H1 (cell line): ENCODE results near the gene ATP6V1A. TPM values are rescaled to one million over a fixed set of nuclear protein-coding genes. Genes with fewer than 3 reads are reported as not detected.

Experiments used
- CTCF ChIA-PET: fragments of 300-600 bp; sonication (Branson Sonifier 250); formaldehyde crosslinking; loops from one replicate; lab custom pipeline; 2021; ENCODE audit not compliant: partially characterized antibody; lab: Charles Lee
- POLR2A ChIA-PET: fragments of 300-600 bp; sonication (Branson Sonifier 250); formaldehyde crosslinking; loops from one replicate; lab custom pipeline; 2021; ENCODE audit warnings: inconsistent platforms; ENCODE audit not compliant: partially characterized antibody; lab: Charles Lee
- DNase-seq, 2 experiments: peaks; one replicate each; pipeline versions ENCODE4 v3.0.0 to v3.0.0-alpha.2; 2010 to 2022; ENCODE audit warnings: low spot score in 2 of 2, low read depth in 1 of 2, mixed read lengths in 1 of 2
- FAIRE-seq: peaks from 2 replicates; lab custom pipeline; 2011; peaks lifted over from hg19 to GRCh38; lab: Jason Lieb, UNC
- H2AFZ ChIP-seq: 2 replicates; pipeline ENCODE4 v1.8.1; 2012; ENCODE audit warnings: low read length, inconsistent platforms
- H2AK5ac ChIP-seq: 2 replicates; pipeline ENCODE4 v1.6.1; 2013; ENCODE audit warnings: low read depth, low read length
- H2BK120ac ChIP-seq: replicated peaks from 2 replicates; pipeline ENCODE3; 2013; ENCODE audit warnings: low read depth, low read length, inconsistent platforms
- H2BK12ac ChIP-seq: 2 replicates; pipeline ENCODE4 v1.6.1; 2013; ENCODE audit warnings: low read depth, low read length
- H2BK15ac ChIP-seq: 2 replicates; pipeline ENCODE4 v1.6.1; 2013; ENCODE audit warnings: low read length
- H2BK20ac ChIP-seq: 2 replicates; pipeline ENCODE4 v1.6.1; 2013; ENCODE audit warnings: low read length
- H2BK5ac ChIP-seq: 2 replicates; pipeline ENCODE4 v1.6.1; 2013; ENCODE audit warnings: low read depth, low read length
- H3K14ac ChIP-seq: 2 replicates; pipeline ENCODE4 v1.6.1; 2013; ENCODE audit warnings: inconsistent platforms; ENCODE audit not compliant: insufficient read length
- H3K18ac ChIP-seq: 2 replicates; pipeline ENCODE4 v1.6.1; 2013; ENCODE audit warnings: low read length; ENCODE audit errors: extremely low read depth
- H3K23ac ChIP-seq: 2 replicates; pipeline ENCODE4 v1.6.1; 2013; ENCODE audit warnings: inconsistent platforms; ENCODE audit not compliant: insufficient read length
- H3K23me2 ChIP-seq: 2 replicates; pipeline ENCODE4 v1.6.1; 2013; ENCODE audit warnings: low read depth, low read length
- H3K27ac ChIP-seq: 2 replicates; pipeline ENCODE4 v1.6.1; 2011; ENCODE audit warnings: low read depth, low read length, inconsistent platforms
- H3K27me3 ChIP-seq, 4 experiments: replicated peaks in 1 of 4; 1 replicate in 1 of 4; 2 replicates in 3 of 4; pipeline versions ENCODE4 v1.6.1 to v1.8.1; 2011 to 2013; ENCODE audit warnings: low read length in 3 of 4, mild to moderate bottlenecking in 3 of 4, inconsistent platforms in 2 of 4, mixed read lengths in 2 of 4, moderate library complexity in 1 of 4; ENCODE audit not compliant: control insufficient read depth in 3 of 4, insufficient read depth in 3 of 4; ENCODE audit errors: extremely low read depth in 1 of 4
- H3K36me3 ChIP-seq, 4 experiments: 2 replicates each; pipeline versions ENCODE4 v1.6.1 to v1.8.1; 2011 to 2013; ENCODE audit warnings: mild to moderate bottlenecking in 4 of 4, low read length in 3 of 4, moderate library complexity in 2 of 4, control low read depth in 1 of 4, inconsistent platforms in 1 of 4; ENCODE audit not compliant: insufficient read depth in 4 of 4, control insufficient read depth in 2 of 4
- H3K4ac ChIP-seq: replicated peaks from 2 replicates; pipeline ENCODE3; 2013; ENCODE audit warnings: low read length, low read depth, mixed read lengths, inconsistent platforms; ENCODE audit not compliant: insufficient read length
- H3K4me1 ChIP-seq, 4 experiments: replicated peaks in 1 of 4; 1 replicate in 1 of 4; 2 replicates in 3 of 4; pipeline versions ENCODE4 v1.6.1 to v1.8.1; 2011 to 2013; ENCODE audit warnings: low read length in 3 of 4, inconsistent platforms in 2 of 4, mixed read lengths in 1 of 4; ENCODE audit not compliant: insufficient read depth in 4 of 4, control insufficient read depth in 3 of 4
- H3K4me2 ChIP-seq, 2 experiments: 2 replicates each; pipeline versions ENCODE4 v1.6.1 to v1.8.1; 2011 to 2013; ENCODE audit warnings: low read depth in 2 of 2, low read length in 2 of 2, control low read depth in 1 of 2, inconsistent platforms in 1 of 2, mild to moderate bottlenecking in 1 of 2; ENCODE audit not compliant: insufficient read depth in 1 of 2
- H3K4me3 ChIP-seq, 4 experiments: fragments of 200-600, 300-600 bp in 1 of 4; sonication (generic), shearing (Covaris generic), sonication (Bioruptor Twin) in 1 of 4; 2 replicates each; pipeline versions ENCODE4 v1.5.1 to v1.8.1; 2011 to 2016; ENCODE audit warnings: low read length in 4 of 4, low read depth in 3 of 4, control low read depth in 2 of 4, inconsistent platforms in 2 of 4, mild to moderate bottlenecking in 2 of 4, mixed read lengths in 1 of 4, moderate library complexity in 1 of 4; ENCODE audit not compliant: insufficient read depth in 2 of 4; ENCODE audit errors: extremely low read depth in 1 of 4
- H3K56ac ChIP-seq: replicated peaks from 2 replicates; pipeline ENCODE3; 2013; ENCODE audit warnings: low read depth, mild to moderate bottlenecking, mixed read lengths, low read length, inconsistent platforms; ENCODE audit not compliant: insufficient read length
- H3K79me1 ChIP-seq: 2 replicates; pipeline ENCODE4 v1.6.1; 2013; ENCODE audit warnings: low read depth, low read length, control low read depth
- H3K79me2 ChIP-seq, 2 experiments: 2 replicates each; pipeline versions ENCODE4 v1.6.1 to v1.8.1; 2012 to 2013; ENCODE audit warnings: low read length in 2 of 2, mild to moderate bottlenecking in 2 of 2, inconsistent platforms in 1 of 2; ENCODE audit not compliant: insufficient read depth in 2 of 2, control insufficient read depth in 1 of 2
- H3K9ac ChIP-seq, 4 experiments: replicated peaks in 1 of 4; 1 replicate in 1 of 4; 2 replicates in 3 of 4; pipeline versions ENCODE4 v1.6.1 to v1.8.1; 2011 to 2013; ENCODE audit warnings: low read depth in 3 of 4, low read length in 3 of 4, control low read depth in 2 of 4, mild to moderate bottlenecking in 2 of 4, moderate library complexity in 2 of 4, inconsistent platforms in 1 of 4; ENCODE audit errors: extremely low read depth in 1 of 4
- H3K9me3 ChIP-seq, 2 experiments: 2 replicates each; pipeline versions ENCODE4 v1.6.1 to v1.8.1; 2012 to 2013; ENCODE audit warnings: mild to moderate bottlenecking in 2 of 2, moderate library complexity in 2 of 2, control low read depth in 1 of 2, inconsistent platforms in 1 of 2, low read depth in 1 of 2, low read length in 1 of 2, mixed read lengths in 1 of 2; ENCODE audit not compliant: insufficient read depth in 2 of 2
- H4K20me1 ChIP-seq, 2 experiments: replicated peaks in 1 of 2; 2 replicates each; pipeline versions ENCODE3 to v1.8.1; 2011 to 2013; ENCODE audit warnings: inconsistent platforms in 2 of 2, low read length in 2 of 2, mild to moderate bottlenecking in 1 of 2; ENCODE audit not compliant: insufficient read depth in 2 of 2, control insufficient read depth in 1 of 2
- H4K5ac ChIP-seq: 2 replicates; pipeline ENCODE4 v1.6.1; 2013; ENCODE audit warnings: low read length, low read depth, mixed read lengths, inconsistent platforms; ENCODE audit not compliant: insufficient read length
- H4K8ac ChIP-seq: 2 replicates; pipeline ENCODE4 v1.8.0; 2013; ENCODE audit warnings: mild to moderate bottlenecking, moderate library complexity, low read length, inconsistent platforms; ENCODE audit not compliant: insufficient read depth; ENCODE audit errors: extremely low read depth
- H4K91ac ChIP-seq: replicated peaks from 2 replicates; pipeline ENCODE3; 2013; ENCODE audit warnings: low read length, mixed read lengths, inconsistent platforms; ENCODE audit not compliant: insufficient read length
- BACH1 ChIP-seq: IDR thresholded peaks from 2 replicates; pipeline ENCODE4 v1.6.1; 2012; ENCODE audit warnings: low read length, improper control_type of control experiment
- BCL11A ChIP-seq, 2 experiments: IDR thresholded peaks; one replicate each; pipeline ENCODE4 v1.6.1; 2011; ENCODE audit warnings: low read depth in 2 of 2, low read length in 2 of 2, mild to moderate bottlenecking in 2 of 2
- BRCA1 ChIP-seq: IDR thresholded peaks from 2 replicates; pipeline ENCODE4 v1.6.1; 2012; ENCODE audit warnings: low read depth, low read length, improper control_type of control experiment
- EGR1 ChIP-seq: IDR thresholded peaks from 2 replicates; pipeline ENCODE4 v1.6.1; 2011; ENCODE audit warnings: low read depth, low read length, borderline replicate concordance
- FOSL1 ChIP-seq: IDR thresholded peaks from 2 replicates; pipeline ENCODE4 v1.6.1; 2011; ENCODE audit warnings: mild to moderate bottlenecking, low read depth, low read length, moderate library complexity; ENCODE audit not compliant: insufficient read depth
- GABPA ChIP-seq: IDR thresholded peaks from 2 replicates; pipeline ENCODE4 v1.6.1; 2011; ENCODE audit warnings: mild to moderate bottlenecking, low read length, moderate library complexity, borderline replicate concordance; ENCODE audit not compliant: insufficient read depth
- JUND ChIP-seq: IDR thresholded peaks from 2 replicates; pipeline ENCODE4 v1.6.1; 2011; ENCODE audit warnings: mild to moderate bottlenecking, improper control_type of control experiment, low read length
- PHF8 ChIP-seq: fragments of 200-600 bp; sonication (generic); conservative IDR thresholded peaks from 2 replicates; pipeline ENCODE4 v1.7.1; 2012; ENCODE audit warnings: low read depth, mild to moderate bottlenecking, inconsistent platforms, low read length, moderate library complexity
- SIN3A ChIP-seq, 2 experiments: IDR thresholded peaks in 1 of 2; conservative IDR thresholded peaks in 1 of 2; 2 replicates each; pipeline ENCODE4 v1.6.1; 2011 to 2012; ENCODE audit warnings: low read length in 2 of 2, improper control_type of control experiment in 1 of 2, low read depth in 1 of 2, mild to moderate bottlenecking in 1 of 2
- WGBS, 2 experiments: shearing (Covaris generic) in 1 of 2; methylation state at CpG; one replicate each; pipeline versions ENCODE4 v1.1.6 to v1.1.7; 2013 to 2015; ENCODE audit warnings: low lambda C conversion rate in 2 of 2, mixed read lengths in 2 of 2, inconsistent platforms in 1 of 2, low coverage in 1 of 2, missing lambda C conversion rate in 1 of 2; ENCODE audit not compliant: insufficient replicate concordance in 2 of 2, insufficient coverage in 1 of 2, insufficient read length in 1 of 2; ENCODE audit errors: extremely low coverage in 1 of 2, missing lambda C conversion rate in 1 of 2; 5-methylcytosine and 5-hydroxymethylcytosine counted together
- polyA plus RNA-seq, 7 experiments: library from polyadenylated mRNA; depleted of rRNA in 3 of 7; stranded (reverse) in 5 of 7; unstranded in 2 of 7; fragments of >200 nt in 5 of 7; fragments of 200-250 nt in 2 of 7; gene quantifications; 1 replicate in 5 of 7; 2 replicates in 1 of 7; 4 replicates in 1 of 7; pipeline versions ENCODE4 v1.2.1 to v1.2.3, GENCODE V29; 2011 to 2013; ENCODE audit warnings: missing spikeins in 2 of 7, mixed read lengths in 2 of 7
- total RNA-seq: library from RNA; stranded (reverse); fragmentation: NEBNext Ultra II Directional; extraction: Animal tissue kit (Norgen Biotek cat#: 25700); gene quantifications from 2 replicates; pipeline ENCODE4 v1.2.1, GENCODE V29; 2021
- TF ChIP-seq, protein P1 (sequence below): IDR thresholded peaks from 2 replicates; pipeline ENCODE4 v1.6.1; 2012; ENCODE audit warnings: low read length, inconsistent platforms
- TF ChIP-seq, protein P2 (sequence below): IDR thresholded peaks from 2 replicates; pipeline ENCODE4 v1.6.1; 2011; ENCODE audit warnings: low read depth, mild to moderate bottlenecking, low read length; ENCODE audit not compliant: insufficient read depth

ATP6V1A gene
- total and polyA plus RNA-seq, 2 of the 8 experiments (the other 6 are each of a cell fraction or from before 2014, with no cell fraction given) = 15.4 to 90.9 TPM

DNA sequence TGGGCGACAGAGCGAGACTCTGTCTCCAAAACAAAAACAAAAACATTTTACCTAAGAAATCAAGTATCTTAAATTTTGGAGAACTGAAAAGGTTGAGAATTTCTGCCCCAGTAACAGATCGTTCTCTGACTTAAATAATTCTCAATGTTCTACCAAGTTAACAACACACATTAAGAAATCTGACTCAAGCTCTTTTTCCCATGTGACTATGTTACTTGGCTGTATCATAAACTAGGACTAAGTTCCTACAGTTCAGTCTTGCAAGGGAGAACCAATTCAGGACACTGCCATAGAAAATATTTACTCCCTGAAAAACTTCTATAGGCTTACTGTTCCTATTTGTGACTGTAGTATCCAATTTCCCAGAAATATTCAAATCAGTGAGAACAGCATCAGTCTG lies 29.5 kb upstream of the ATP6V1A start:
- Histone ChIP-seq H3K9ac (no peak overlapping the region), H4K5ac (no peak overlapping the region), H4K8ac (no peak overlapping the region), H3K9me3 (no peaks in the 10 kb centered on the region), H3K18ac (no peak overlapping the region), H3K4me1 (no peaks in the 10 kb centered on the region), H2BK5ac (no peak overlapping the region), H4K20me1 (no peaks in the 10 kb centered on the region), H2BK12ac (no peak overlapping the region), H2AFZ (no peak overlapping the region), H3K4me3 (no peak overlapping the region), H3K79me2 (no peaks in the 10 kb centered on the region), H3K79me1 (no peaks in the 10 kb centered on the region), H2BK20ac (no peak overlapping the region), H3K14ac (no peak overlapping the region), H3K23ac (no peak overlapping the region), H2BK120ac (no peak overlapping the region), H4K91ac (no peak overlapping the region), H3K56ac (no peak overlapping the region), H3K23me2 (no peaks in the 10 kb centered on the region), H2AK5ac (no peak overlapping the region), H3K27ac (no peak overlapping the region), H3K4me2 (no peak overlapping the region), H3K4ac (no peak overlapping the region), H3K27me3 (no peaks in the 10 kb centered on the region), H2BK15ac (no peak overlapping the region), H3K36me3 (peaks cover 0 to 50% (median 20%) of the 10 kb centered on the region in 4 experiments; a peak in 6 of 8 replicates)
- 97% methylated on average over 3 of the region's 3 CpGs; no CpG with 5 or more reads in 1 of the 2 experiments for WGBS, 2 experiments
- FAIRE-seq (no peak), DNase-seq (no peak)
- POLR2A ChIA-PET = interaction anchor here (0.8 to 1.3 kb wide), 6 partner anchors 8 to 18 kb away, joined by 3 to 7 read pairs (median 3); no protein-coding TSS in a partner anchor
- CTCF ChIA-PET = interaction anchor here (1.0 to 2.4 kb wide), 2 partner anchors 10 to 23 kb away, joined by 4 to 10 read pairs; no protein-coding TSS in a partner anchor
- TF ChIP-seq BRCA1 = no peak
- no peak for TF ChIP-seq GABPA
- TF ChIP-seq FOSL1 = no peak
- TF ChIP-seq, protein P1, sequence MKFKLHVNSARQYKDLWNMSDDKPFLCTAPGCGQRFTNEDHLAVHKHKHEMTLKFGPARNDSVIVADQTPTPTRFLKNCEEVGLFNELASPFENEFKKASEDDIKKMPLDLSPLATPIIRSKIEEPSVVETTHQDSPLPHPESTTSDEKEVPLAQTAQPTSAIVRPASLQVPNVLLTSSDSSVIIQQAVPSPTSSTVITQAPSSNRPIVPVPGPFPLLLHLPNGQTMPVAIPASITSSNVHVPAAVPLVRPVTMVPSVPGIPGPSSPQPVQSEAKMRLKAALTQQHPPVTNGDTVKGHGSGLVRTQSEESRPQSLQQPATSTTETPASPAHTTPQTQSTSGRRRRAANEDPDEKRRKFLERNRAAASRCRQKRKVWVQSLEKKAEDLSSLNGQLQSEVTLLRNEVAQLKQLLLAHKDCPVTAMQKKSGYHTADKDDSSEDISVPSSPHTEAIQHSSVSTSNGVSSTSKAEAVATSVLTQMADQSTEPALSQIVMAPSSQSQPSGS = no peak
- TF ChIP-seq JUND = no peak
- no peak for TF ChIP-seq SIN3A (conservative IDR thresholded peaks at IDR 0.05 in 1 of 2, IDR thresholded peaks at IDR 0.05 in 1 of 2; ENCODE audit: low read depth in 1 of 2, low read length in 2 of 2)
- no peak for TF ChIP-seq BACH1
- TF ChIP-seq EGR1 = no peak
- TF ChIP-seq, protein P2, sequence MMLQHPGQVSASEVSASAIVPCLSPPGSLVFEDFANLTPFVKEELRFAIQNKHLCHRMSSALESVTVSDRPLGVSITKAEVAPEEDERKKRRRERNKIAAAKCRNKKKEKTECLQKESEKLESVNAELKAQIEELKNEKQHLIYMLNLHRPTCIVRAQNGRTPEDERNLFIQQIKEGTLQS = no peak
- no peak for TF ChIP-seq BCL11A (IDR thresholded peaks at IDR 0.05; ENCODE audit: low read depth in 2 of 2, low read length in 2 of 2)
- no peak for TF ChIP-seq PHF8
